Adrenal gland (tissue), 12 donors: Measurements from ENCODE around the gene VAC14. TPM values are rescaled to one million over a fixed set of nuclear protein-coding genes. Genes with fewer than 3 reads are reported as not detected.

Experiments
- DNase-seq, 7 donors: peaks; one replicate each; pipeline ENCODE4 v3.0.0-alpha.2; 2019 to 2020
- H3K27ac ChIP-seq, 5 donors: fragments of 200-600 bp; sonication (generic) in 4 of 5; 1 replicate in 3 of 5; 2 replicates in 2 of 5; pipeline versions ENCODE4 v1.5.1 to v1.8.0; 2016 to 2020; ENCODE audit warnings: mild to moderate bottlenecking in 1 of 5
- H3K27me3 ChIP-seq: fragments of 200-600 bp; 2 replicates; pipeline ENCODE4 v1.8.0; 2021
- H3K36me3 ChIP-seq, 2 donors: fragments of 200-600 bp; replicated peaks in 1 of 2; 1 replicate in 1 of 2; 2 replicates in 1 of 2; pipeline versions ENCODE4 v1.5.1 to v1.8.0; 2018 to 2022
- H3K4me1 ChIP-seq, 2 donors: fragments of 200-600 bp; replicated peaks in 1 of 2; 1 replicate in 1 of 2; 2 replicates in 1 of 2; pipeline versions ENCODE4 v1.5.1 to v1.8.0; 2018 to 2021
- H3K4me3 ChIP-seq, 4 donors: fragments of 200-600 bp; sonication (generic) in 3 of 4; one replicate each; pipeline ENCODE4 v1.5.1; 2016 to 2018
- H3K9me3 ChIP-seq, 3 donors: fragments of 200-600 bp; sonication (generic) in 1 of 3; replicated peaks in 1 of 3; 1 replicate in 2 of 3; 2 replicates in 1 of 3; pipeline versions ENCODE4 v1.5.1 to v1.8.0; 2016 to 2021
- POLR2A ChIP-seq, 2 donors: fragments of 450-650 bp; IDR thresholded peaks; one replicate each; pipeline ENCODE4 v1.6.1; 2017; ENCODE audit warnings: antibody characterized with exemption in 2 of 2, mild to moderate bottlenecking in 2 of 2, moderate library complexity in 1 of 2
- WGBS, 4 donors: extraction: QIAGEN DNeasy Blood & Tissue Kit in 2 of 4; methylation state at CpG; one replicate each; pipeline versions ENCODE4 v1.1.5 to v1.1.7; 2013 to 2017; 5-methylcytosine and 5-hydroxymethylcytosine counted together
- intact Hi-C, 2 donors: fragments of 100-400 bp; cut with DNase I; formaldehyde crosslinking; loops; one replicate each; pipeline versions ENCODE4 v1.14.1 to v1.15.0; 2022 to 2023
- polyA plus RNA-seq, 3 donors: library from polyadenylated mRNA; stranded (reverse); fragments of 200-250 nt in 2 of 3; fragments of 350-450 nt in 1 of 3; fragmentation: Illumina TruSeq in 1 of 3; extraction: RNeasy Lipid Tissue Mini Kit (QIAGEN cat#74804) in 1 of 3; gene quantifications; one replicate each; pipeline ENCODE4 v1.2.3, GENCODE V29; 2013 to 2014
- total RNA-seq, 9 donors: library from RNA; depleted of rRNA in 4 of 9; stranded (reverse); fragments of >200 nt in 4 of 9; fragments of 120-200 nt in 1 of 9; fragmentation: NEBNext Ultra II Directional in 1 of 9; extraction: Animal tissue kit (Norgen Biotek cat#: 25700) in 1 of 9; gene quantifications; one replicate each; pipeline versions ENCODE4 v1.1.0 to v1.2.4, GENCODE V29; 2013 to 2023
- TF ChIP-seq, protein P1 (sequence below), 6 experiments: fragments of 450-650 bp in 4 of 6; fragments of 200-600 bp in 2 of 6; sonication (generic) in 1 of 6; IDR thresholded peaks; 1 replicate in 5 of 6; 2 replicates in 1 of 6; pipeline versions ENCODE4 v1.5.1 to v1.8.0; 2016 to 2021; ENCODE audit warnings: antibody characterized with exemption in 6 of 6, mild to moderate bottlenecking in 2 of 6, moderate library complexity in 1 of 6
- donor health status: healthy with polysubstance abuse.
- donor health status: Bipolar disorder and iron deficiency.
- donor health status: DM: yes; HTN: yes; CAD: no.
- donor health status: DM: no; HTN: no; CAD: no.
- donor health status: DM: no; HTN: no; CAD: no.
- donor health status: DM: yes; HTN: yes; CAD: no.

VAC14 gene
- total and polyA plus RNA-seq, 12 donors: 24.6 to 74.8 (median 50.1) TPM

DNA sequence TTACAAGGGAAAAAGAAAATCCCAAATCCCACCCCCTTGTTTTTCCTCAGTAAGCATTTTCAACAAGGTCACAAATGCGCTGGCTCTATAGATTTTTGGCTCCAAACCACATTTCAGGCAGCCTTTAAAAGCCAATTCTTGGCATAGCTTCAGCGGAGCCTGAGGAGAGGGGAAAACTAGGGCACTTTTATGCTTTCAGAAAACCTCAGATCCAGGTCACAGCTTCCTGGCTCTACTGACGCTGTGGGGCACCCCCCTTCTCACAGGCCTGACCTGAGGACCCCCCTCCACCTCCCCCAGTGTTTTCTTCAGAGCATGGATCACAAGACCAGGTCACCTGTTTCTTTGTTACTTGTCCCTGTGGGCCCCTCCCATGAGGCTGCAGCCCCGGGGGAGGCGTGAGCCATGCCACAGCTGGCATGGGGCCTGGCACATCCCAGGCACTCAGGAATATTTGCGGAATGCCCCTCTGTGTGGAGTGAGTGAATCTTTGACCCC, 85.0 kb downstream of the VAC14 start:
- DNase-seq: peak in 6 of 7 donors; percentile 57 to 71 (median 60)
- H3K36me3 ChIP-seq: no peaks in the 10 kb centered on the region
- TF ChIP-seq POLR2A (IDR thresholded peaks at IDR 0.05): no peak
- TF ChIP-seq, protein P1, sequence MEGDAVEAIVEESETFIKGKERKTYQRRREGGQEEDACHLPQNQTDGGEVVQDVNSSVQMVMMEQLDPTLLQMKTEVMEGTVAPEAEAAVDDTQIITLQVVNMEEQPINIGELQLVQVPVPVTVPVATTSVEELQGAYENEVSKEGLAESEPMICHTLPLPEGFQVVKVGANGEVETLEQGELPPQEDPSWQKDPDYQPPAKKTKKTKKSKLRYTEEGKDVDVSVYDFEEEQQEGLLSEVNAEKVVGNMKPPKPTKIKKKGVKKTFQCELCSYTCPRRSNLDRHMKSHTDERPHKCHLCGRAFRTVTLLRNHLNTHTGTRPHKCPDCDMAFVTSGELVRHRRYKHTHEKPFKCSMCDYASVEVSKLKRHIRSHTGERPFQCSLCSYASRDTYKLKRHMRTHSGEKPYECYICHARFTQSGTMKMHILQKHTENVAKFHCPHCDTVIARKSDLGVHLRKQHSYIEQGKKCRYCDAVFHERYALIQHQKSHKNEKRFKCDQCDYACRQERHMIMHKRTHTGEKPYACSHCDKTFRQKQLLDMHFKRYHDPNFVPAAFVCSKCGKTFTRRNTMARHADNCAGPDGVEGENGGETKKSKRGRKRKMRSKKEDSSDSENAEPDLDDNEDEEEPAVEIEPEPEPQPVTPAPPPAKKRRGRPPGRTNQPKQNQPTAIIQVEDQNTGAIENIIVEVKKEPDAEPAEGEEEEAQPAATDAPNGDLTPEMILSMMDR (IDR thresholded peaks at IDR 0.05): no peak
- H3K27me3 ChIP-seq: no peaks in the 10 kb centered on the region
- H3K9me3 ChIP-seq: no peaks in the 10 kb centered on the region
- peak overlapping the region; percentile 78 to 96 (median 89) for H3K27ac ChIP-seq
- H3K4me1 ChIP-seq: peaks cover 42 to 50% of the 10 kb centered on the region in 2 donors
- WGBS, 4 donors: 25 to 33% (median 27%) methylated on average over 6 of the region's 6 CpGs
- intact Hi-C loops: no loop called here
- H3K4me3 ChIP-seq: peak overlapping the region in 1 of 4 donors; percentile 5

DNA sequence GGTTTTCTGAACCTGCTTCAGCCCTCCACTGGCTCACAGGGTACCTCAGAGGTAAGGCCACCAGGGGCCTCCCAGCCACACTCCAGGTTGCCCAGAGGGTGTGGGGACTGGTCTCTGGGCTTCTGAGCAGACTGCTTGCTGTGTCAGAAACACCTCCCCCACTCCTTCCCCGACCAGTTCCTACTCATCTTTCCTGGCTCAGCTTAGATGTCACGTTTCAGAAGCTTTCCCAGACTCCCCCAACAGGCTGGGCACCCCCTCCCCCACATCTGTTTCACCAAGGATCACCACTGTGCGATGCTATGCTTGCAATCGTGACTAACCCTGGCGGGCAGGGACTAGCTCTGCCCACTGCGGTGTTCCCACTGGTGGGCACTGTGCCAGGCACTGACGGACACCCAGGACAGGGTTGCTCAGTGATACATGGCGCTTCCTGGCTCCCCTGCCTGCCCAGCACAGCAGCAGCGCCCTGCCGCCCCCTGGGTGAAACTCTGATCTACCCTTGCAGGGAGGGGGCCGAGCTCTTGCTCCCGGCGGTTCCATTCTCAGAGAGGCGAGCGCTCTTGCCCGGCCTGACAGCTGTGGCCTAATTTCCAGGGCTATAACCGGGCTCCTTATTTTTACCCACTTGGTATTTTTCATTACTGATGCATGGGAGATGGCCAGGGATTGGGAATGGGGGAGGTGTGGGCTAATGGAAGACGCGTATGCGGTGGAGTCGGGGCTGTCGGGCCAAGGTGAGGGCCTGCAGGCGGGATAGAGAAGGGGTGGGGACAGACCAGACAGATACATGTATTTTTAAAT, 85.7 kb downstream of the VAC14 start:
- WGBS, 4 donors: 19 to 42% (median 30%) methylated on average over 10 to 23 of the region's 23 CpGs
- peaks cover 42 to 53% of the 10 kb centered on the region in 2 donors for H3K4me1 ChIP-seq
- peak in 1 of 2 donors; percentile 70 for TF ChIP-seq POLR2A (IDR thresholded peaks at IDR 0.05)
- TF ChIP-seq, protein P1 (IDR thresholded peaks at IDR 0.05): peak in 2 of 6 experiments; percentile 8 to 18
- H3K9me3 ChIP-seq: no peaks in the 10 kb centered on the region
- intact Hi-C loops: no loop called here
- H3K4me3 ChIP-seq: peak overlapping the region in 1 of 4 donors; percentile 5
- peak; percentile 94 to 99 (median 98) for DNase-seq
- peak overlapping the region; percentile 78 to 96 (median 89) for H3K27ac ChIP-seq
- H3K36me3 ChIP-seq: no peaks in the 10 kb centered on the region
- H3K27me3 ChIP-seq: no peaks in the 10 kb centered on the region

DNA sequence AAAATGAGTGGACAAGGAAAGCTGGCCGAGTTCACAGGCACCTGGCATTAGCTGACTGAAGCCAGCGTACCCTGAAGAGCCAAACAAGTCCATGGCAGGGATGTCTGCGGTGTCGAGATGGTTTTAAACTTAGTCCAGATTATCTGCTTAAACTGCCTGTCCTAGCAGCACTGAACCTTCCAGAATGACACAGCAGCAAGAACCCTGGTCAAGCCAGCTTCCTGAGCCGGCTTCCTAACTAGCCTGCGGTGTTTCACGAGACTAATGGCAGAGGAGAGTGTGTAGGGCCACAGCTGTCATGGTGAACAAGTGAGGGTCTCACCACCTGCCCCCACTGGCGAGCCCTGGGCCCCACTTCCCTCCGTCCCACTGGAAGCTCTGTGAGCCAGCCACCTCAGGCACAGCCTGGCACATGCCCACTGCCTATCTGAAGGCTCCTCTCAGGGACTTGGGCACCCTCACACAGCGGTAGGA, 86.3 kb downstream of the VAC14 start:
- peaks cover 42 to 53% of the 10 kb centered on the region in 2 donors for H3K4me1 ChIP-seq
- no peak overlapping the region for H3K4me3 ChIP-seq
- WGBS, 4 donors: 50 to 75% (median 68%) methylated on average over 4 to 10 of the region's 10 CpGs

DNA sequence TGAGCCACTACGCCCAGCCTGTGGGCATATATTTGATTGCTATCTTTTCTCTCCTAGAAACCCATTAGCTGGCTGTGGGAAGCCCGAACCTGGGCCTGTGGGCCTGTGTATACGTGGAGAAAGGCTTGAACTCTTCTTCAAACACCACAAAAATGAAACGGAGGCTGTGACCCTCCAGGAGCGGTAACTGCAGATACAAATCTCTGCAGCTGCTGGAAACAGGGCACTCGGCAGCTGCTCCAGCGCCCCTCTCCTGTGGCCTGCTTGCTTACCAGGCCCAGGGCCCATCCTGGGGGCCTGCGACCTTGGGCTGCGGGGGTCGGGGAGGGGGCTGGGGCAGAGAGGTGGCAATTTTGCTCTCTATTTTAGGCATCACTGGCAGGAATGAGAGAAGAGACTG, 87.1 kb downstream of the VAC14 start:
- Histone ChIP-seq H3K27me3 (no peaks in the 10 kb centered on the region), H3K4me1 (peaks cover 42 to 53% of the 10 kb centered on the region in 2 donors), H3K9me3 (no peaks in the 10 kb centered on the region), H3K4me3 (no peak overlapping the region), H3K27ac (peak overlapping the region in 4 of 5 donors; percentile 78 to 96 (median 92)), H3K36me3 (no peaks in the 10 kb centered on the region)
- intact Hi-C loops: no loop called here
- no peak for DNase-seq
- TF ChIP-seq POLR2A (IDR thresholded peaks at IDR 0.05): no peak
- 82 to 97% (median 89%) methylated on average over 5 to 10 of the region's 10 CpGs for WGBS, 4 donors

More for the DNA sequence above, 86.3 kb downstream of the VAC14 start:
- Histone ChIP-seq H3K36me3 (no peaks in the 10 kb centered on the region), H3K27ac (peak overlapping the region; percentile 78 to 96 (median 89)), H3K9me3 (no peaks in the 10 kb centered on the region), H3K27me3 (no peaks in the 10 kb centered on the region)
- intact Hi-C loops: no loop called here
- TF ChIP-seq POLR2A (IDR thresholded peaks at IDR 0.05): no peak
- TF ChIP-seq, protein P1 (IDR thresholded peaks at IDR 0.05): no peak
- DNase-seq: no peak
